Right atrium auricular region (tissue), 2 donors: ENCODE results near the gene TP53AIP1. TPM values are rescaled to one million over a fixed set of nuclear protein-coding genes. Genes with fewer than 3 reads are reported as not detected.

Source experiments
- DNase-seq: peaks from one replicate; pipeline ENCODE4 v3.0.0-alpha.2; 2019; ENCODE audit warnings: low spot score
- H3K27ac ChIP-seq, 2 donors: fragments of 200-600 bp; sonication (generic); 1 replicate in 1 of 2; 2 replicates in 1 of 2; pipeline ENCODE4 v1.5.1; 2016 to 2019
- H3K27me3 ChIP-seq, 2 donors: fragments of 200-600 bp; sonication (generic); one replicate each; pipeline versions ENCODE4 v1.5.1 to v1.6.0; 2017 to 2019
- H3K36me3 ChIP-seq: fragments of 200-600 bp; sonication (generic); one replicate; pipeline ENCODE4 v1.5.1; 2016
- H3K4me1 ChIP-seq, 2 donors: fragments of 200-600 bp; sonication (generic); one replicate each; pipeline versions ENCODE4 v1.5.1 to v1.6.0; 2017 to 2019
- H3K4me3 ChIP-seq, 2 donors: fragments of 200-600 bp; sonication (generic); 1 replicate in 1 of 2; 2 replicates in 1 of 2; pipeline ENCODE4 v1.5.1; 2017 to 2019; ENCODE audit warnings: mild to moderate bottlenecking in 1 of 2, moderate library complexity in 1 of 2
- H3K9me3 ChIP-seq, 2 donors: fragments of 200-600 bp; sonication (generic); one replicate each; pipeline ENCODE4 v1.5.1; 2019
- total RNA-seq, 2 donors: library from RNA; depleted of rRNA; stranded (reverse); fragments of >200 nt; gene quantifications; one replicate each; pipeline ENCODE4 v1.1.0, GENCODE V29; 2016
- TF ChIP-seq, protein P1 (sequence below), 2 donors: fragments of 200-600 bp; sonication (generic); IDR thresholded peaks; one replicate each; pipeline ENCODE4 v1.5.1; 2019; ENCODE audit warnings: antibody characterized with exemption in 2 of 2

Gene TP53AIP1
- total RNA-seq, 2 donors from 2014 or later, result not detected

GRCh38 chr11:128939591-128939990 is 3.1 kb downstream of the TP53AIP1 start:
- TF ChIP-seq, protein P1, sequence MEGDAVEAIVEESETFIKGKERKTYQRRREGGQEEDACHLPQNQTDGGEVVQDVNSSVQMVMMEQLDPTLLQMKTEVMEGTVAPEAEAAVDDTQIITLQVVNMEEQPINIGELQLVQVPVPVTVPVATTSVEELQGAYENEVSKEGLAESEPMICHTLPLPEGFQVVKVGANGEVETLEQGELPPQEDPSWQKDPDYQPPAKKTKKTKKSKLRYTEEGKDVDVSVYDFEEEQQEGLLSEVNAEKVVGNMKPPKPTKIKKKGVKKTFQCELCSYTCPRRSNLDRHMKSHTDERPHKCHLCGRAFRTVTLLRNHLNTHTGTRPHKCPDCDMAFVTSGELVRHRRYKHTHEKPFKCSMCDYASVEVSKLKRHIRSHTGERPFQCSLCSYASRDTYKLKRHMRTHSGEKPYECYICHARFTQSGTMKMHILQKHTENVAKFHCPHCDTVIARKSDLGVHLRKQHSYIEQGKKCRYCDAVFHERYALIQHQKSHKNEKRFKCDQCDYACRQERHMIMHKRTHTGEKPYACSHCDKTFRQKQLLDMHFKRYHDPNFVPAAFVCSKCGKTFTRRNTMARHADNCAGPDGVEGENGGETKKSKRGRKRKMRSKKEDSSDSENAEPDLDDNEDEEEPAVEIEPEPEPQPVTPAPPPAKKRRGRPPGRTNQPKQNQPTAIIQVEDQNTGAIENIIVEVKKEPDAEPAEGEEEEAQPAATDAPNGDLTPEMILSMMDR (IDR thresholded peaks at IDR 0.05), result no peak
- H3K4me3 ChIP-seq, result no peak overlapping the region
- H3K4me1 ChIP-seq, result no peaks in the 10 kb centered on the region

GRCh38 chr11:128938156-128938885 is 4.3 kb downstream of the TP53AIP1 start:
- no peaks in the 10 kb centered on the region for H3K27me3 ChIP-seq
- TF ChIP-seq, protein P1 (IDR thresholded peaks at IDR 0.05), result no peak
- H3K36me3 ChIP-seq, result no peaks in the 10 kb centered on the region
- H3K9me3 ChIP-seq, result no peaks in the 10 kb centered on the region
- no peak overlapping the region for H3K27ac ChIP-seq
- no peaks in the 10 kb centered on the region for H3K4me1 ChIP-seq
- H3K4me3 ChIP-seq, result no peak overlapping the region
- DNase-seq, result no peak

More at GRCh38 chr11:128939591-128939990, 3.1 kb downstream of the TP53AIP1 start:
- no peak overlapping the region for H3K27ac ChIP-seq
- H3K9me3 ChIP-seq, result no peaks in the 10 kb centered on the region
- H3K36me3 ChIP-seq, result no peaks in the 10 kb centered on the region
- DNase-seq, result no peak
- H3K27me3 ChIP-seq, result no peaks in the 10 kb centered on the region

DNA sequence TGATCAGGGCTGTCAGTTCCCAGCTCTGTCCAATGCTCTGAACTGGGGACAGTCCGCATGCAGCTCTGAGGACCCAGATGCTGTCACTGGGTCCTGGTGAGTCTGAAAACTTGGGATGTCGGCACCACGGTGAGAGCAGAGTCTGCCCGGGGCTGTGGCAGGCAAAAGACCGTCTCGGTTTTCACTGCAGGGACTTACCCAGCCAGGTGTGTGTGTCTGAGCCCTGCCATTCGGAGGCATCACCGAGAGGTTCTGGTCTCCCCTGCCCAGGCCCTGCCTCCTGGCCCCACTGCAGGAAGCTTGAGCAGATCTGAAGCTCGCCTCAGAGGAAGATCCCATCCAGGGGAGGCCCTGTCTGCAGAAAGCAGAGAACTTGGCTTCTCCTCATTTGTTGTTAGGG is 5.2 kb downstream of the TP53AIP1 start:
- Histone ChIP-seq H3K4me1 (no peaks in the 10 kb centered on the region), H3K4me3 (no peak overlapping the region), H3K27ac (no peak overlapping the region), H3K9me3 (no peaks in the 10 kb centered on the region), H3K36me3 (no peaks in the 10 kb centered on the region), H3K27me3 (no peaks in the 10 kb centered on the region)
- DNase-seq, result no peak
- TF ChIP-seq, protein P1 (IDR thresholded peaks at IDR 0.05), result no peak

DNA sequence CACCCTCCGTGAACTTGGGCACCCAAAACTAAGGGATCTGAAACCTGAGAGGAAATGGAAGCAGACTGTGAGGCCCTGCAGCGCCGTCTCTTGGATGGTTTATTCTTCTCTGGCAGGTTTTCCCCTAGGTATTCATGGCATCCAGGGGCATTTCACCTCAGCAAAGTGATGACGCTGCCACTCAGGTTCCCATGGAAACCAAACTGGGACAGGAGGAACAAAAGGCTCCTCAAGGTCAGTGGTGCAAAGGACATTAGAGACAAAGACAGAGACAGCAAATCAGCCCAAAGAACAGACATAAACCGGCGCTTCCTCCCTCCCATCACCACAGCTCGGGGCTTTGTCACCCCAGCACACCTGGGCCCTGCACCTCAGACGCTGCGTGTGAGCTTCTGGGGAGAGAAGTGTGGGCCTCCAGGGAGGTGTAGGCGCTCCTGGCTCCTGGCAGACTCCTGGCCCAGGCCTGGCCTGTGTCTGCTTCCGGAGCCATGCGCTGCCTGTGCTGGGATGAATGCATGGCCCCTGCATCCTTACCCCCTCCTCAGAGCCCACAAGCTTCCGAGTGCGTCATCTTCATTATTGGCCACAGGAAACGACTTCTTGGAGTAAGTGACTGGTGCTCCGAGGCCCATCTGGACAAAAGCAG is 5.9 kb downstream of the TP53AIP1 start:
- no peaks in the 10 kb centered on the region for H3K27me3 ChIP-seq
- H3K4me1 ChIP-seq, result no peaks in the 10 kb centered on the region
- H3K36me3 ChIP-seq, result no peaks in the 10 kb centered on the region
- TF ChIP-seq, protein P1 (IDR thresholded peaks at IDR 0.05), result no peak
- DNase-seq, result no peak
- no peak overlapping the region for H3K4me3 ChIP-seq
- H3K9me3 ChIP-seq, result no peaks in the 10 kb centered on the region
- H3K27ac ChIP-seq, result no peak overlapping the region

- DNase-seq, result no peak
- no peaks in the 10 kb centered on the region for H3K36me3 ChIP-seq
- TF ChIP-seq, protein P1 (IDR thresholded peaks at IDR 0.05), result no peak
- H3K27me3 ChIP-seq, result no peaks in the 10 kb centered on the region
- no peaks in the 10 kb centered on the region for H3K9me3 ChIP-seq
- H3K27ac ChIP-seq, result no peak overlapping the region
- H3K4me3 ChIP-seq, result no peak overlapping the region
- no peaks in the 10 kb centered on the region for H3K4me1 ChIP-seq
These were observed 7.7 kb downstream of the TP53AIP1 start for GRCh38 chr11:128934926-128935325.
